Spleen (tissue), 7 donors: Measurements from ENCODE around the gene ZNF182.
"Not testable (repeated sequence)": the region's sequence is repeated elsewhere in the genome, so short reads cannot be mapped to it uniquely, and the experiment has no call there.

Source experiments
- CTCF ChIP-seq, 11 experiments: fragments of 200-600 bp in 7 of 11; fragments of 450-650 bp in 4 of 11; sonication (generic) in 4 of 11; IDR thresholded peaks in 8 of 11; conservative IDR thresholded peaks in 3 of 11; 1 replicate in 7 of 11; 2 replicates in 4 of 11; pipeline versions ENCODE4 v1.4.0 to v1.8.0; 2016 to 2021; ENCODE audit warnings: antibody characterized with exemption in 11 of 11, inconsistent platforms in 4 of 11, mild to moderate bottlenecking in 1 of 11
- POLR2A ChIP-seq, 3 donors: fragments of 450-650 bp; IDR thresholded peaks; one replicate each; pipeline ENCODE4 v1.5.1; 2017; ENCODE audit warnings: antibody characterized with exemption in 3 of 3, mild to moderate bottlenecking in 1 of 3
- donor health status: DM: no; HTN: no; CAD: no; lungs with moderate emphysema.
- donor health status: DM: no; HTN: no; CAD: no.
- donor health status: DM: no; HTN: no; CAD: no.

- not testable (repeated sequence) for TF ChIP-seq CTCF (IDR thresholded peaks at IDR 0.05 in 8 of 11, conservative IDR thresholded peaks at IDR 0.05 in 3 of 11); POLR2A (IDR thresholded peaks at IDR 0.05)
These were observed 26.9 kb upstream of the ZNF182 start for GRCh38 chrX:48030641-48031173.
